Mucosa of rectum (tissue), 2 donors: Measurements from ENCODE around the gene TACR2.
A peak's percentile ranks its signal among the peaks of the same experiment; 100 is the strongest.

Source experiments
- H3K27ac ChIP-seq, 2 donors: one replicate each; pipeline ENCODE4 v1.7.0; 2013; ENCODE audit warnings: inconsistent platforms in 2 of 2, low read depth in 2 of 2, low read length in 2 of 2
- H3K27me3 ChIP-seq, 2 donors: one replicate each; pipeline ENCODE4 v1.7.0; 2013; ENCODE audit warnings: low read length in 2 of 2; ENCODE audit not compliant: control insufficient read depth in 2 of 2, insufficient read depth in 2 of 2
- H3K36me3 ChIP-seq, 2 donors: one replicate each; pipeline ENCODE4 v1.7.0; 2013; ENCODE audit warnings: low read length in 2 of 2; ENCODE audit not compliant: control insufficient read depth in 2 of 2, insufficient read depth in 2 of 2
- H3K4me1 ChIP-seq, 2 donors: one replicate each; pipeline ENCODE4 v1.7.0; 2013; ENCODE audit warnings: low read length in 2 of 2, mild to moderate bottlenecking in 1 of 2; ENCODE audit not compliant: control insufficient read depth in 2 of 2, insufficient read depth in 2 of 2
- H3K4me3 ChIP-seq, 2 donors: one replicate each; pipeline ENCODE4 v1.7.0; 2013; ENCODE audit warnings: low read length in 2 of 2
- H3K9ac ChIP-seq, 2 donors: one replicate each; pipeline ENCODE4 v1.7.0; 2013; ENCODE audit warnings: low read length in 2 of 2, low read depth in 1 of 2, mild to moderate bottlenecking in 1 of 2
- H3K9me3 ChIP-seq, 2 donors: one replicate each; pipeline ENCODE4 v1.7.0; 2013; ENCODE audit warnings: low read length in 2 of 2; ENCODE audit not compliant: control insufficient read depth in 2 of 2
- donor health status: healthy.
- donor health status: Normal muscosa, but diverticular disease.

Gene TACR2

GRCh38 chr10:69413221-69413865 lies 3.4 kb downstream of the TACR2 start:
- Histone ChIP-seq H3K9ac (no peak overlapping the region), H3K27me3 (no peaks in the 10 kb centered on the region), H3K4me1 (peaks cover 14 to 16% of the 10 kb centered on the region in 2 donors), H3K27ac (peak overlapping the region in 1 of 2 donors; percentile 48), H3K4me3 (no peak overlapping the region), H3K9me3 (no peaks in the 10 kb centered on the region), H3K36me3 (no peaks in the 10 kb centered on the region)

GRCh38 chr10:69412232-69412790 lies 4.4 kb downstream of the TACR2 start:
- peak overlapping the region in 1 of 2 donors; percentile 38 for H3K27ac ChIP-seq
- H3K27me3 ChIP-seq, result no peaks in the 10 kb centered on the region
- no peak overlapping the region for H3K9ac ChIP-seq
- H3K9me3 ChIP-seq, result no peaks in the 10 kb centered on the region
- no peaks in the 10 kb centered on the region for H3K36me3 ChIP-seq
- no peak overlapping the region for H3K4me3 ChIP-seq
- H3K4me1 ChIP-seq, result peaks cover 4 to 10% of the 10 kb centered on the region in 2 donors

GRCh38 chr10:69411476-69411875 lies 5.2 kb downstream of the TACR2 start:
- Histone ChIP-seq H3K9me3 (no peaks in the 10 kb centered on the region), H3K4me1 (peaks cover 4 to 9% of the 10 kb centered on the region in 2 donors), H3K4me3 (no peak overlapping the region), H3K27me3 (no peaks in the 10 kb centered on the region), H3K36me3 (no peaks in the 10 kb centered on the region), H3K27ac (peak overlapping the region in 1 of 2 donors; percentile 23), H3K9ac (no peak overlapping the region)

DNA sequence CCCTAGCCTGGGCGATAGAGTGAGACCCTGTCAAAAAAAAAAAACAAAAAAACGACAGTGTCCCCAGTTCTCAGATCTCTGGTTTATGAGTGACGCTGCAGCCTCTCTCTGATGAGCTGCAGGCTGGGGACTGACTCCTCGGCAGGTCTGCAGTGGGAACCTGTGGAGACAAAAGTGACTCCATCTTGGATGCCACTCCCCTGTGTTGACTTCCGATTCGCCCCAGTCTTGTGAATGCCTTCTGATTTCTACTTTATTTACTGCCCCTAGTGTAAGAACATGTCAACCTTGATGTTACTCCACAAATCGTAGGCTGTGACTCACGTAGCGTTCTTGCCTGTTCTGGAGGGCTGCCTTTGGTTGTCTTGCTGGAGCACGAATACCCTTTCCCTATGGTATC lies 6.2 kb downstream of the TACR2 start:
- H3K9me3 ChIP-seq, result no peaks in the 10 kb centered on the region
- H3K4me3 ChIP-seq, result no peak overlapping the region
- peaks cover 7 to 9% of the 10 kb centered on the region in 2 donors for H3K4me1 ChIP-seq
- H3K9ac ChIP-seq, result no peak overlapping the region
- H3K36me3 ChIP-seq, result no peaks in the 10 kb centered on the region
- H3K27me3 ChIP-seq, result no peaks in the 10 kb centered on the region
- peak overlapping the region in 1 of 2 donors; percentile 23 for H3K27ac ChIP-seq

DNA sequence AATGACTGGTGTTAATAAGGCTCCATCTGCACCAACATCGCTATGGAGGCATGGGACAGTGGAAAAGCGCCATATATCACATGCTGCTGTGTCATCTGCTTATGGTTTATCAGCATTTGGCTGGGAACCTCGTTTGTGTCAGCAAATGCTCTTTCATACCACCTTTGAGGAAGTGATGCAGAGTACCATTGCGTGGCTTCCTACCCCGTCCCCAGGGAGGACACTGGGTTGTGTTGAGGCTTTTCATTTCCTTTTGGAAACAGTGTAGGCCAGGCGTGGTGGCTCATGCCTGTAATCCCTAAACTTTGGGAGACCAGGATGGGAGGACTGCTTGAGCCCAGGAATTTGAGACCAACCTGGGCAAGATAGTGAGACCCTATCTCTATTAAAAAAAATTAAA lies 6.8 kb downstream of the TACR2 start:
- Histone ChIP-seq H3K9me3 (no peaks in the 10 kb centered on the region), H3K9ac (no peak overlapping the region), H3K36me3 (no peaks in the 10 kb centered on the region), H3K4me3 (no peak overlapping the region), H3K27ac (no peak overlapping the region), H3K27me3 (no peaks in the 10 kb centered on the region), H3K4me1 (peaks cover 7 to 9% of the 10 kb centered on the region in 2 donors)

DNA sequence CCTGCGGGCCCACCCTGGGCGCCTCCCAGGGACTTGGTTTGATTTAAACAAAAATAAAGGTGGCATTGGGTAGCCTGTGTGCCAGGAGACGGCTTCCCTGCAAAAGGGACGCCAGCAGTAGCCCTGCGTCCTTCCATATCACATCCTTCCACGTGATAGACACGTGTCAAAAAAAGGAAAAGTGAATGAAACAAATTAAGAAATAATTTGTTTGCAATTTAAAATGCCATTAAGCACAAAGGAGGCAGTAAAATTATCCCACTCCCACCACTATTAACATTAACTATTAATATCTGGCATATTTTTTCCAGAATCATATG lies 7.6 kb downstream of the TACR2 start:
- Histone ChIP-seq H3K36me3 (no peaks in the 10 kb centered on the region), H3K27ac (peak overlapping the region; percentile 81 to 87), H3K4me3 (peak overlapping the region; percentile 35 to 56), H3K9ac (peak overlapping the region; percentile 56 to 63), H3K9me3 (no peaks in the 10 kb centered on the region), H3K27me3 (no peaks in the 10 kb centered on the region), H3K4me1 (peaks cover 7 to 9% of the 10 kb centered on the region in 2 donors)

GRCh38 chr10:69408318-69409175 lies 8.2 kb downstream of the TACR2 start:
- Histone ChIP-seq H3K27ac (peak overlapping the region; percentile 81 to 87), H3K4me1 (peaks cover 7 to 9% of the 10 kb centered on the region in 2 donors), H3K27me3 (no peaks in the 10 kb centered on the region), H3K9me3 (no peaks in the 10 kb centered on the region), H3K9ac (peak overlapping the region; percentile 56 to 63), H3K4me3 (peak overlapping the region; percentile 35 to 56), H3K36me3 (no peaks in the 10 kb centered on the region)

DNA sequence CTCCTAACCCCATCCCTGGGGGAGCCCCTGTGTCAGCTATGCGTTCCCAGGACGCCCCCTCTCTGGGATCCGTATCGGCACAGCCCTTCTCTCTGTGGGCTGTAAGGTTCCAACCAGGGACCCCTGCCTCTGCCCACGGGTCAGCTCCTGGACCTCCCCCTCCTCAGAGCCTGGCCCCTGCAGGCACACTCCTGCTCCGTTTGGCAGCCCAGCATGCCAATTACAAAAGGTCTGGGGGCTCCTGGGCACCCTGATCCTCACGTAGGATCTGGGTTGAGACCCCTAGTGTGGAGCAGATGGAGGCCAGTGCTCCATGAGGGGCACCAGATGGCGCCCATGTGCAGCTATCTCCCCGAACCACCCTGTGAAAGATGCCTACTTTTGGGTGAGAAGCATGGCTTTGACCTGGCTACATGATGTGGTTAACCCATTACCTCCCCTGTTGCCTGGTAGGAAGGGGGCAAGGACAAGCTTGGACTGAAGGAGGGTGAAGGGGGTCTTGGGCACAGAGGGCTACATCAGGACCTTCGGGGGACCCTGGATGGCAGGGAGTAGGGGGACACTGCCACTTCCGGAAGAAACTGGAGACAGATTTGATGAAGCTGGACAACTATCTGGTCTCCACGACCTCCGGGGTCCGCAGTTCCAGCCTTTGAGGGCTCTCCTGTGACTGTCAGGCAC lies 9.0 kb downstream of the TACR2 start:
- no peaks in the 10 kb centered on the region for H3K27me3 ChIP-seq
- peak overlapping the region in 1 of 2 donors; percentile 33 for H3K4me3 ChIP-seq
- H3K4me1 ChIP-seq, result peaks cover 7 to 9% of the 10 kb centered on the region in 2 donors
- no peak overlapping the region for H3K9ac ChIP-seq
- H3K36me3 ChIP-seq, result peaks cover 0 to 3% of the 10 kb centered on the region in 2 donors
- H3K27ac ChIP-seq, result peak overlapping the region; percentile 23 to 52
- no peaks in the 10 kb centered on the region for H3K9me3 ChIP-seq

GRCh38 chr10:69406816-69407580 lies 9.7 kb downstream of the TACR2 start:
- no peak overlapping the region for H3K9ac ChIP-seq
- H3K4me1 ChIP-seq, result peaks cover 7 to 9% of the 10 kb centered on the region in 2 donors
- H3K9me3 ChIP-seq, result no peaks in the 10 kb centered on the region
- H3K27ac ChIP-seq, result peak overlapping the region in 1 of 2 donors; percentile 9
- peaks cover 0 to 3% of the 10 kb centered on the region in 2 donors for H3K36me3 ChIP-seq
- H3K27me3 ChIP-seq, result no peaks in the 10 kb centered on the region
- H3K4me3 ChIP-seq, result no peak overlapping the region
